ENCODE results near the gene PARP6. TPM values are rescaled to one million over a fixed set of nuclear protein-coding genes. Genes with fewer than 3 reads are reported as not detected.
"Not testable (repeated sequence)": the region's sequence is repeated elsewhere in the genome, so short reads cannot be mapped to it uniquely, and the experiment has no call there.

The PARP6 gene
- total RNA-seq, 1 donor from 2014 or later: 55.4 TPM

DNA sequence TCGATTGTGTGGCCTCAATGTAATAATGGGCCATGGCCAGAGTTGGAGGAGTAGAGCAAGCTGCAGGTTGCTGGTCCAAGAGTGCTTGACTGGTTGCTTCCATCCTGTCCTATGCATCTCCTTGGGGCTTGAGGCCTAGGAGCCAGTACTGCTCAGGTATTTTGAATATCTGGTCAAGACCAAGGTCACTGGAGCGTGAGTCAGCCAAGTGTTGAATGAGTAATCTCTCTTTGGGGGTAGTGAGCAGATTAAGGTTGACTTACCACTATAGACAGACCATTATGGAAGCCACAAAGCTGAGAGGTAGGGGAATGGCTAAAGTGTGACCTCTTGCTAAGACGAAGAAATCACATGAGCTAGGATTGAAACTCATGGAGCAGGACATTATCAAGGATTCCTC is 9.4 kb upstream of the PARP6 start:
- FAIRE-seq (no peak), DNase-seq (ENCODE audit: low spot score in 2 of 2) (no peak)

DNA sequence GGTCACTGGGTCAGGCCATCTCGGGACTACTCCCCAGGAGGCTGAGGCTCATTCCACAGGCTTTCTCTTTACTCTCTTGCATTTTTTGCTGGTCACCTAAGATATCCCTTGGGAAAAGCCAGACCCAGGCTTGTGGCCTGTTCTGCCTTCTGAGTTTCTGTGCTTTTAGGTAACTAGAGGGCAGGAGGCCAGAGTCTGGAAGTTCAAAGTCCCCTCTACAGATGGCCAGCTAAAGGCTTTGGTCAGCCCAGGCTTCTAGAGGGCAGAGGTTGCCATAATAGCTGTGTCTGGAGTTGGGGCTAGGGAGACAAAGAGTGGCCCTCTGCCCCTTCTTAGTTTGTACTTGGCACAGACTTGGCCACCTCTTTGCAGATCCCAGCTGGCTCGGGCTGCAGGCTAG is 8.4 kb upstream of the PARP6 start:
- no peak for FAIRE-seq
- DNase-seq (ENCODE audit: low spot score in 2 of 2): no peak

DNA sequence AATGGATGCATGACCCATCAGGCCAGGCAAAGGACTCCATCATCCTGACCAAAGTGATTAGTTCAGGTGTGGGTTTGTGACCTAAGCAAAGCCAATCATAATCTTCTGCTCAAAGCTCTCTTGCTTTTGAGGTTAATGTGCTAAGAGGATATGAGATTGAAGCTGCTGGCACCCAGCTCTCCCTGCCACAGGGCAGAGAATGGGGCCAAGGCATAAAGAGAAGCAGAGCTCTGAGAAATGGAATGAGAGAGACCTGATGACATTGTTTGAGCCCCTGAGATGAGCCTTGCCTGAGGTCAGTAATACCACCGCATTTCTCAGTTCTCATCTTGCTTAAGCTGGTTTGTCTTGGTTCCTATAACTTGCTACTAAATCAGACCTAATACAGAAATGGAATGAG is 6.4 kb upstream of the PARP6 start:
- DNase-seq (ENCODE audit: low spot score in 2 of 2) (no peak), FAIRE-seq (no peak)

GRCh38 chr15:72276326-72276700 is 4.0 kb upstream of the PARP6 start:
- no peak for DNase-seq (ENCODE audit: low spot score in 2 of 2)
- FAIRE-seq: no peak

DNA sequence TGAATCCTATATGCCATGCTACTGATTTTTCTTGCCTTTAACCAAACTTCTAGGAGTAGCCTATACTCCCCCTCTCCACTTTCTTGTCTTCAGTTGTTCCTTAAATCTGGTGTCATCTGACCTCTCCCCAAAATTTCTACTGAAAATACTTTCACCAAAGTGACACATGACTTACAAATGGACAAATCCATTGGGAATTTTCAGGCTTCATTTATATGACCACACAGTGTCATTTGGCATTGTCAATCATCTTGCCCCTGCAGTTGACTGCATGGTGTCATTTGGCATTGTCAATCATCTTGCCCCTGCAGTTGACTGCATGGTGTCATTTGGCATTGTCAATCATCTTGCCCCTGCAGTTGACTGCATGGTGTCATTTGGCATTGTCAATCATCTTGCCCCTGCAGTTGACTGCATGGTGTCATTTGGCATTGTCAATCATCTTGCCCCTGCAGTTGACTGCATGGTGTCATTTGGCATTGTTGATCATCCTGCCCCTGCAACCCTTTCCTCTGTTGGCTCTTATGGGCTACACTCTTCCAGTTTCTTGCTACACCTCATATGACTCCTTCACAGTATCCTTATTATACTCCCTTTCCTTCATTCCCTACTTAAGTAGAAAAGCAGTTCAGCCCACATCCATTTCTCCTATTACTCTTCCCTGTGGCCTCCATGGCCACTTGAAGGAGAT is 3.4 kb upstream of the PARP6 start:
- FAIRE-seq; DNase-seq (ENCODE audit: low spot score in 2 of 2): not testable (repeated sequence)

- DNase-seq (ENCODE audit: low spot score in 2 of 2) (no peak), FAIRE-seq (no peak)
Measured at GRCh38 chr15:72272997-72273352, 621 bp upstream of the PARP6 start.

GRCh38 chr15:72271895-72272212 is 500 bp downstream of the PARP6 start:
- FAIRE-seq (no peak), DNase-seq (ENCODE audit: low spot score in 2 of 2) (peak in 1 of 2 donors; percentile 36)

DNA sequence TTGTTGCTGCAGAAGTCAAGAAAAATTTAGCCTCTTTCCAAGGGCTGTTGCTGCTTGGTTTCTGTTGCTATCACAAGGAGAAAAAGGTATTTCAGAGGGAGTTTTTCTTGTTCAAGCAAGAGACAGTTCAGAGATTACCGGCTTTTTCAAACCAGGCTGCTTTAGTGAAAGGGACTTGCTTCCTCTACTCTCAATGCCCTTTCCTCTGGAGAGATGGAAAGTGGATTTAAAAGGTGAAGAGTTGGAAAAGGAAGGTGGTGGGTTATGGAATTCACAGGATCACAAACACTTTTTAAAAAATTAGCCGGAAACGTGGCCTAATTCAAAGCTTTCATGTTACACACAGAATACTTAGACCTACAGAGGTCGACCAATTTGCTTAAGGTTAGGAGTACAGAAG is 1.1 kb downstream of the PARP6 start:
- FAIRE-seq: no peak

DNA sequence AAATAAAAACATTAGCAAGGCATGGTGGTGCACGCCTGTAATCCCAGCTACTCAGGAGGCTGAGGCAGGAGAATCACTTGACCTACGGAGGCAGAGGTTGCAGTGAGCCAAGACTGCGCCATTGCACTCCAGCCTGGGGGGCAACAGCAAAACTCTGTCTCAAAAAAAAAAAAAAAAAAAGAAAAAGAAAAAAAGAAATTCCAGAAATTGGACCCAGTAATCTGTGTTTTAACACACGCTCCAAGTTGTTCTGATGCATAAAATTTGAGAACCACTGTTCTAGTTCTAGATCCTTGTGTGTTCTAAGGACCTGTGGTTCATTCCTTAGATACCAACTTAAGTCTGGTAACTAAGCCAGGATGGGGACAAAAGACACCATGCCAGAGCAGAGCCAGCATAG is 2.6 kb downstream of the PARP6 start:
- FAIRE-seq (no peak), DNase-seq (ENCODE audit: low spot score in 2 of 2) (no peak)

More for the DNA sequence above, 1.1 kb downstream of the PARP6 start:
- DNase-seq (ENCODE audit: low spot score in 2 of 2): no peak

- no peak for FAIRE-seq
- no peak for DNase-seq (ENCODE audit: low spot score in 2 of 2)
Measured at GRCh38 chr15:72265031-72265430, 7.3 kb downstream of the PARP6 start.

DNA sequence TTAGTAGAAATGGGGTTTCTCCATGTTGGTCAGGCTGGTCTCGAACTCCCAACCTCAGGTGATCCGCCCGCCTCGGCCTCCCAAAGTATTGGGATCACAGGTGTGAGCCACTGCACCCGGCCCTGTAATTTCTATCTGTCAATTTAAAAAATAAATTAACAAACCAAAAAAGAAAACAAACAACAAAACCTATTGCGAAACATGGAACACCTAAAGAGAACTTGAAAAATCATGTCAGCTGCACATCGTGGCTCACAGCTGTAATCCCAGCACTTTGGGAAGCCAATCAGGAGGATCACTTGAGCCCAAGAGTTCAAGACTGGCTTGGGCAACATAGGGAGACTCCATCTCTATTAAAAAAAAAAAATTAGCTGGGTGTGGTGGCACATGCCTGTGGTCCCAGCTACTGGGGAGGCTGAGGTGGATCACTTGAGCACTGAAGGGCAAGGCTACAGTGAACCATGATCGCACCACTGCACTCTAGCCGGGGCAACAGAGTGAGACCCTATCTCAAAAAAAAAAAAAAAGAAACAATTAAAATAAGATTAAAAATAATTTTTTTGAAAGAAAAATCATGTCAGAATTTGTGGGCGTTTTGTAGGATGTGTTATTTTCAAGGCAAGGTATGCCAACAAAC is 19.6 kb downstream of the PARP6 start:
- DNase-seq (ENCODE audit: low spot score in 2 of 2) (no peak), FAIRE-seq (no peak)

- FAIRE-seq: no peak
- DNase-seq (ENCODE audit: low spot score in 2 of 2): no peak
Measured at GRCh38 chr15:72249142-72249810, 23.1 kb downstream of the PARP6 start.

DNA sequence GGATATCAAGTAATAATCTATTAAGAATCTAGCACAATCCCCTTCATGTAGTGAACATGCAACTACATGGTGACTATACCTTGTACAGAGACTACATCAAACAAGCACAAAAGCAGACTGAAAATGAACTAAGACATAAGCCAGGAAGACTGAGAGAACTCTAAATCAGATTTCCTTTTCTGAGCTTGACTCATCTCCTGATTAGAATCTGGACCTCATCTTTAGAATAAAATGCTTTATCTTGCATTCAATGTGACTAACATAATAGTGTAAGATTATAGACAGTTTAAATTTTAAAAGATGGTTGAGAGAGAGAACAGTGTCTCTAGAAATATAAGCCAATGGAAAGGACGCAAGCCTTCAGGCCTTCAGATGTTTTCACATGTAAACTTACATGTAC is 23.8 kb downstream of the PARP6 start:
- no peak for DNase-seq (ENCODE audit: low spot score in 2 of 2)
- FAIRE-seq: no peak

DNA sequence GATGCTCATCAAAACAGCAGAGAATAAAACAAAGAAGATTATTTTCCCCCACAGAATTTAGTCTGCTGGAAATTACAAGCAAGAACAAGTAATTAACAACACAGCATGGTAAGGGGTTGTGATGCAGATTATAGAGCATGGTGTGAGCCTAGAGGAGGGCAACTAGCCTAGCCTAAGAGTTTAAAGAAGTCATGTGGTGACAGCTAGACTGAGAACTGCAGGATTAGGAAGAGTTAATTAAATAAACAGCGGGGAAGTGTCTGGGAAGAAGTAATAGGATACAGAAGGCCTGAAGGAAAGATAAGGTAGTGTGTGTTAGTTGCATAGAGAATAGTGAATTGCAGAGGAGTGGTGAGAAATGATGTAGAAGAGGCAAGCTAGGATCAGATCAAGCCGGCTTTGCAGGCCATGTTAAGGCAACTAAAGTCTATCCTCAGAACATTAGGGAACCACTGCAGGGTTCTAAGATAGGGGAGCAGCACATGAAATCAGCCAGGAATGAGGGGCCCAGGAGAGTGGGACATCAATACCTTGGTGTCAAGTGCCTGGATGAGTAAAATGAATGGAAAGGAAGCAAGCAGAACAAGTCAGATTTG is 29.5 kb downstream of the PARP6 start:
- FAIRE-seq: no peak

DNA sequence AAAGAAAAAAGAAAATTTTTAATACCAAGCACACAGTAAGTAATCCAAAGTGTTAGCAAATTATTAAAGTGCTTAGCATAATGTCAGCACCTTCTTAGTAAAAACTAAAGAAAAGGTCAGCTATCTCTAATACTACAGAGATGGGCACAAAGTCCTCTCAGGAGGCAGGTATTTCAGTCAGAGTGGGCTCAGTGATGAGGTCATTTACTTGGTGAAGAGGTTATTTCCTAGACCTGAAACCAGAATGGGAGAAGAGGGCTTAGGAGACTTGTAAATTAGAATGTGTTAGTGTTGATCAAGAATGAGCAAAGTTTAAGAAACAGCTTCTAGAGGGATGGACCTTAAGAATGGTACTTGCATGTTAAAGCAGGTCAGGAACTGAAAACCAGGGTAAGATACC is 32.7 kb downstream of the PARP6 start:
- DNase-seq (ENCODE audit: low spot score in 2 of 2) (no peak), FAIRE-seq (no peak)

More for the DNA sequence above, 29.5 kb downstream of the PARP6 start:
- DNase-seq (ENCODE audit: low spot score in 2 of 2): no peak

DNA sequence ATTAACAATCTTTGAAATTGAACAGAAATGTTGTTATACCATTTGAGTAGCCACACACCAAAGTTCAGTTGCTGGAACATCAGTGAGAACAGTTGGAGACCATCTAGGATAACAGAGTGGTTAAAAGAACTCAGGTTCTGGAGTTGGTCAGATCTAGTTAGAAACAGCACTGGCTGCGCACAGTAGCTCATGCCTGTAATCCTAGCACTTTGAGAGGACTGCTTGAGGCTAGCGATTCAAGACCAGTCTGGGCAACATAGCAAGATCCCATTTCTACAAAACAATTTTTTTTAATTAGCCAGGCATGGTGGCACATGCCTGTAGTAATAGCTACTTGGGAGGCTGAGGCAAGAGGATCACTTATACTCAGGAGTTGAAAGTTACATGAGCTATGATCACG is 33.8 kb downstream of the PARP6 start:
- DNase-seq (ENCODE audit: low spot score in 2 of 2) (no peak), FAIRE-seq (no peak)

DNA sequence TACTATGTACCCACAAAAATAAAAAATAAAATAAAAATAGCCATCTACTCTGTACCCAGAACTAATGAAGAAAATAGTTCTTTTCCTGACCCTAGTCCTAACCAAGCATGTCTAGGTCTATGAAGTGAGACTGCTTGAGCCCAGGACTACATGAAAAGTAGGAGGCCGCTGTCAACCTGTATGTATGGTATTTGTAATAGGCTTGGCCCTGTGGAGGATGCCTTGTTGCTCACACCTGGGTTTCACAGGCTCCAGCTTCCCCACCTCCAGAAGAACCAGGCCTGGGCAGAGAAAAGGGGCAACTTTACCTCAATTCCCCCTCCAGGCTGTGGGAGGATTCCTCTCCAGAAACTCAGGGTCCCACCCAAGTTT is 34.5 kb downstream of the PARP6 start:
- no peak for FAIRE-seq
- DNase-seq (ENCODE audit: low spot score in 2 of 2): no peak

DNA sequence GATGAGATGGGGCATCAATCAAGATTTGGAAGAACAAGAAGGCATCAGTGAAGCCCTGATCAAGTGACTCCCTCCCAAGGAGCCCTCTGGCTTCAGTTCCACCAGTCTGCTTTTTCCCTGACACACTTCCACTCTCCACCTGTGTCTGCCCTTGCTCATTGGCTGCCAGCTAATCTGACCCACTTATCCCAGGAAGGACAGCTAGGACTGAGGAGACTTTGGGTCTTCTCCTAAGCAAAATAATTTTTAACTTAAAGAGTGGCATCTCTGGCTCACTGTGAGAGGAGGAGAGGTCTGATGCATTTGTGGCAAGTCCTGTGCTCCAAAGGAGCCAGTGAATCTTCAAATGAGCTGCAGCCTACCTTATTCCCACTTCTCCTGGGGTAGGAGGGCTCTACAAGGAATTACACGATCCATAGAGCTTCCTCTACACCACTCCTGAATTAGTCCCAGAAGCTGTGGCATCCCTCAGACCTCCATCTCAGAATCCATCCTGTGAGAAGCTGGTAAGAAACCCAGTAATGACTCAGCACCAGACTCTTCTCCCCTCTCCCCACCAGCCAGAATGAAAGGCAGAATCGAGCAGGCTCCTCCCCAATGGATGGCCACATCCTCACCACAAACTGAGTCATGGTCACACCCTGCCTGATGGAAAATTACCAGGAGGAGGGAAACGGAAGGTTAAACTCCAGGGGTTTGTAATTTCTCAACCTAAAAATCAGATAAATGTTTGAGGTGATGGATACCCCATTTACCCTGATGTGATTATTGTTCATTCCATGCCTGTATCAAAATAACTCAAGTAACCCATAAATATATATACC is 35.1 kb downstream of the PARP6 start:
- FAIRE-seq (no peak), DNase-seq (ENCODE audit: low spot score in 2 of 2) (no peak)

GRCh38 chr15:72236381-72237003 is 35.9 kb downstream of the PARP6 start:
- DNase-seq (ENCODE audit: low spot score in 2 of 2) (no peak), FAIRE-seq (no peak)

- FAIRE-seq (no peak), DNase-seq (ENCODE audit: low spot score in 2 of 2) (no peak)
Measured at GRCh38 chr15:72235298-72235697, 37.1 kb downstream of the PARP6 start.
